BJ (cell line): Measurements from ENCODE around the gene HAND2. TPM values are rescaled to one million over a fixed set of nuclear protein-coding genes. Genes with fewer than 3 reads are reported as not detected.

Experiments
- CTCF ChIA-PET: fragments of 350-600 bp; formaldehyde crosslinking; extraction: SDS; loops from one replicate; lab custom pipeline; 2021; ENCODE audit warnings: antibody characterized with exemption, inconsistent platforms; lab: Yijun Ruan, JAX
- POLR2A ChIA-PET: fragments of 300-600 bp; sonication (Branson Sonifier 250); formaldehyde crosslinking; extraction: SDS; loops from one replicate; lab custom pipeline; 2021; ENCODE audit warnings: antibody characterized with exemption; lab: Charles Lee
- DNase-seq: peaks from one replicate; pipeline ENCODE4 v3.0.0-alpha.2; 2011; ENCODE audit warnings: low read depth
- H3K27me3 ChIP-seq: 2 replicates; pipeline ENCODE4 v1.6.0; 2011; ENCODE audit warnings: low read length; ENCODE audit not compliant: control insufficient read depth, insufficient read depth
- H3K36me3 ChIP-seq: 2 replicates; pipeline ENCODE4 v1.5.1; 2011; ENCODE audit warnings: low read length; ENCODE audit not compliant: control insufficient read depth, insufficient read depth
- H3K4me3 ChIP-seq: 2 replicates; pipeline ENCODE4 v1.5.1; 2011; ENCODE audit warnings: low read depth, mild to moderate bottlenecking, control low read depth, low read length
- polyA plus RNA-seq: library from polyadenylated mRNA; depleted of rRNA; stranded (reverse); fragments of >200 nt; gene quantifications from 2 replicates; pipeline ENCODE4 v1.2.3, GENCODE V29; 2011
- TF ChIP-seq, protein P1 (sequence below): IDR thresholded peaks from 2 replicates; pipeline ENCODE4 v1.5.1; 2011; ENCODE audit warnings: low read depth, mild to moderate bottlenecking, control low read depth, inconsistent platforms, low read length, moderate library complexity; ENCODE audit not compliant: insufficient read depth

Gene HAND2
- polyA plus RNA-seq, 1 experiment, result 3.6 TPM

DNA sequence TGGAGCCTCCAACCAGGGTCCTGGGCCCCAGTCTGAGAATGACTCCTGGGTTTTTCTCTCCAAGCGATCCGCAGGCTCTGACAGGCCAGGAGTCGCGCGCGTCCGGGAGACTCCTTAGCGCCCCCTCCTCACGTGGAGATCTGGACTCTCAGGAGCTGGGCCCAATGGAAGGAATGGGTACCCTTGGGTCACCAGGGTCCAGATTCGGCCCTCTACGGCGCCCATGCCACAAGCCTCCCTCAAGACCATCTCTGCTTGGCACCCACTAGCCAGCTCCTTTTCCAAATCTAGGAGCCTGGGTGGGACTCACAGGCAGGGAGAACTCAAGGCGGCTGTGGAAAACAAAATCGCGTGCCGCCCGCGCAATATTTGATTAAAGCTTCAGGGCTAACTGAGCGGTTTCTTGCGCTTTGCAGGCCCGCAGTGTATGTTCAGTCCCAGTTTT lies 7.1 kb downstream of the HAND2 start:
- ChIA-PET CTCF (interaction anchor here (1.0 to 2.8 kb wide), 4 partner anchors 17 to 796 kb away, joined by 4 to 11 read pairs (median 6); no protein-coding TSS in a partner anchor), POLR2A (no interaction called here)
- peak overlapping the region; percentile 57 for H3K4me3 ChIP-seq
- no peaks in the 10 kb centered on the region for H3K36me3 ChIP-seq
- no peaks in the 10 kb centered on the region for H3K27me3 ChIP-seq
- no peak for DNase-seq
- TF ChIP-seq, protein P1, sequence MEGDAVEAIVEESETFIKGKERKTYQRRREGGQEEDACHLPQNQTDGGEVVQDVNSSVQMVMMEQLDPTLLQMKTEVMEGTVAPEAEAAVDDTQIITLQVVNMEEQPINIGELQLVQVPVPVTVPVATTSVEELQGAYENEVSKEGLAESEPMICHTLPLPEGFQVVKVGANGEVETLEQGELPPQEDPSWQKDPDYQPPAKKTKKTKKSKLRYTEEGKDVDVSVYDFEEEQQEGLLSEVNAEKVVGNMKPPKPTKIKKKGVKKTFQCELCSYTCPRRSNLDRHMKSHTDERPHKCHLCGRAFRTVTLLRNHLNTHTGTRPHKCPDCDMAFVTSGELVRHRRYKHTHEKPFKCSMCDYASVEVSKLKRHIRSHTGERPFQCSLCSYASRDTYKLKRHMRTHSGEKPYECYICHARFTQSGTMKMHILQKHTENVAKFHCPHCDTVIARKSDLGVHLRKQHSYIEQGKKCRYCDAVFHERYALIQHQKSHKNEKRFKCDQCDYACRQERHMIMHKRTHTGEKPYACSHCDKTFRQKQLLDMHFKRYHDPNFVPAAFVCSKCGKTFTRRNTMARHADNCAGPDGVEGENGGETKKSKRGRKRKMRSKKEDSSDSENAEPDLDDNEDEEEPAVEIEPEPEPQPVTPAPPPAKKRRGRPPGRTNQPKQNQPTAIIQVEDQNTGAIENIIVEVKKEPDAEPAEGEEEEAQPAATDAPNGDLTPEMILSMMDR, result no peak

DNA sequence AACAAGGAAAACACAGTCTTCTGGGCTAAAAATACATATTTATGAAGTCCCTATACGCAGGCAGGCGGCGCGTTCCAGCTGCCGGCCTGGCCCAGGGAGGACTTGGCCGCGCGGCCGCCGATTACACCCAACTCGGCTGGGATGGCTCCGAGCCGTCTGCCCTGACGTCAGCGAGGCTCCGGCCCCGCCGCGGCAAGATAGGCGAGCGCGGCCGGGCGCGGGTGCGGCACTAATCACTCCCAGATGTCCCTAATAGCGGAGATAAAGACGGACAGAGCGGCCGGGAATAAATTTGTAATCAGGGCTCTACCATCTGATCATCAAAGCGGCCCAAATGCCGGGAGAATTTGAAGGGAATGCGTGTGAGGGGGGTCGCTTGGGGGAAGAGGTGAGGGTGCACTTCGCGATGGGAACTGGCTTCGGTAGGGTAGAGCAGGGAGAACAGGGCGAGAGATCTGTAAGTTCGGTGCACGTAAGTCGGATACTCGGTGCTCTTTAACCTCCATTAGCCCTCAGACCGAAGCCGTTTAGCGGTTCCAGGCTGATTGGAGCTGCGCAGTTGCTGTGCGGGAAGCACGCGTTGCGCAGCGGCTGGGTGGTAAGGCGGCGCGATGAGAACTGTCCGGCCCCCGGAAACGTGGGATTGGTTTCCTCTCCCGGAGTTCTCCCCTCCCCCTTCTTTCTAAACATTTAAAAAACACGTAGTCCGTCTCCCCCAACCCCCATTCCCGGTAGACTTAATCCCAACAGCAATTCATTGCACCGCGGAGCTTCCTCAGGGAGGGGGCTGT lies 7.7 kb downstream of the HAND2 start:
- ChIA-PET POLR2A (no interaction called here), CTCF (interaction anchor here (1.0 to 2.8 kb wide), 5 partner anchors 17 to 796 kb away, joined by 4 to 11 read pairs (median 4); no protein-coding TSS in a partner anchor)
- H3K27me3 ChIP-seq, result no peaks in the 10 kb centered on the region; the same call in 1 of the 2 replicates
- TF ChIP-seq, protein P1, result 0 out of 2 replicates have a peak, but pooled peaks have one; percentile 32
- peak; percentile 47 for DNase-seq
- H3K4me3 ChIP-seq, result peak overlapping the region; percentile 57
- no peaks in the 10 kb centered on the region for H3K36me3 ChIP-seq

DNA sequence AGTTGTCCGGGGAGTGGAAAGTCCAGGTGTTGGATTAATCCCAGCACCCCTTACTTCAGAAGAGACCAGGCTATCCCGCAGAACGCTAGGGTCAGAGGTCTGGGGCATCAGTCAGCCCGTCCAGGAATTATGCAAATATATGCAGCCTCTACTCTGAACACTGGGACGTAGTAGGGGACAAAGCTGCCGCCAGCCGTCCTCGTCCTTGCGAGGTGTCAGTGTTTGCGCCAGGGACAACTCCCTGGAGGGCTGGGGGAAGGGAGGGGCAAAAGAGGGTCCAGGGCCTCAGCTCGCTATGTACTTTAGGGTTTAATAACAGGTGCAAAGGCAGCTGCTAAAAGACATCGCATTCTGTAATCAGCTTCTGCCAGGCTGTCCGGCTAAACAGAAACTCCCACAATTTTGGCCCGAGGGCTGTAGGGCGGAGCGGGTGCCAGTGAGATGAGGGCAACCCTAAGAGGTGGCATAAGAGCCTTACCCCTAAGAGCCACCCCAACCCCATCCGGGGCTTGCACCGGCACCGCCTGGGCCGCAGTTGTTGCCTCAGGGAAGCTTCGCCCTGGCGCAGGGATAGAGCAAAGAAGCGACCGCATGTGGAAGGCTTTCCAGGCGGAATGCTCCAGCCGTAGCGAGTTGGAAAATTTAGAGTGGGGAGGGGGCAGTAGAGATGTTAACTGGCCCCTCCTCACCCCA lies 8.4 kb downstream of the HAND2 start:
- DNase-seq, result no peak
- Histone ChIP-seq H3K27me3 (no peaks in the 10 kb centered on the region; the same call in 1 of the 2 replicates), H3K4me3 (peak overlapping the region; percentile 20), H3K36me3 (no peaks in the 10 kb centered on the region)
- ChIA-PET POLR2A (no interaction called here), CTCF (interaction anchor here (1.0 to 2.8 kb wide), 3 partner anchors 16 to 231 kb away, joined by 4 to 11 read pairs (median 8); no protein-coding TSS in a partner anchor)
- TF ChIP-seq, protein P1, result no peak

DNA sequence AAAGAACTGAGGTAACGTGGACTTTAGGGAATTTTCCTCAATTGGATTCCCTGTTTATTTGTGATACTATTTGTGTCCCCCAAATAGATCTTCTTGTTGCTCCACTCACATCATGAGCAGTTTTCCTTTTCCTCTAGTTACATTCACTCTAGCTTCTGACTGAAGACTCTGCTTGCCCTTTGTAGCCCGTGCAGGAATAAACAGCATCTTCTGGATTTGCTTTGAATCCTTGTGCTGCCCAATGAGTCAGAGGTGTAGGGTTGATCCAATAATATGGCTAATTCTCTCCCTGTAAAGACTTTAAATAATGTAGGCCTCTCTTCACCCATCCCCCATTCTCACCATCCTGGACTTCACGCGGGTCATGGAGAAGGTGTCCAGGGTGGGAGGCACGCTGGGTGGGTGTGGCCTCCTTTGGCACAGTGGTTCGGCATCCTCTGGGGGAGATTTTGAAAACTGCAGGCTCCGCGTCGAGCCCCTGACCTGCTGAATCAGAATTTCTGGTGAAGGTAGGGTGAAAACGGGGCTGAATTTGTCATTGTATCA lies 9.0 kb downstream of the HAND2 start:
- TF ChIP-seq, protein P1, result no peak
- ChIA-PET POLR2A (no interaction called here), CTCF (interaction anchor here (1.0 to 1.4 kb wide), 2 partner anchors 16 to 232 kb away, joined by 4 read pairs; no protein-coding TSS in a partner anchor)
- H3K36me3 ChIP-seq, result no peaks in the 10 kb centered on the region
- no peaks in the 10 kb centered on the region; the same call in 1 of the 2 replicates for H3K27me3 ChIP-seq
- no peak overlapping the region for H3K4me3 ChIP-seq
- DNase-seq, result no peak
